SK-N-MC (cell line): Measurements from ENCODE around the gene TPD52L2.

Experiments used
- DNase-seq: peaks from one replicate; pipeline ENCODE4 v3.0.0-alpha.2; 2011; ENCODE audit warnings: low read depth, low spot score
- H3K27ac ChIP-seq: fragments of 200-600 bp; sonication (generic); 2 replicates; pipeline ENCODE4 v1.5.1; 2016; ENCODE audit warnings: mixed run types
- H3K36me3 ChIP-seq: fragments of 200-600 bp; sonication (generic); 2 replicates; pipeline ENCODE4 v1.6.1; 2017; ENCODE audit warnings: antibody characterized with exemption, low read length, mixed read lengths; ENCODE audit not compliant: insufficient read depth
- H3K4me3 ChIP-seq: fragments of 200-600 bp; sonication (generic); 2 replicates; pipeline ENCODE4 v1.5.1; 2016
- H3K9ac ChIP-seq: fragments of 200-600 bp; sonication (generic); 2 replicates; pipeline ENCODE4 v1.8.0; 2017; ENCODE audit warnings: mixed run types, mixed read lengths; ENCODE audit not compliant: insufficient read length
- H3K9me3 ChIP-seq: fragments of 200-600 bp; sonication (generic); 2 replicates; pipeline ENCODE4 v1.6.1; 2017; ENCODE audit warnings: low read depth, mild to moderate bottlenecking, antibody characterized with exemption, low read length, moderate library complexity, mixed read lengths
- EZH2 ChIP-seq: fragments of 200-600 bp; sonication (generic); IDR thresholded peaks from one replicate; pipeline ENCODE4 v1.6.1; 2017; ENCODE audit warnings: antibody characterized with exemption
- FOXP2 ChIP-seq: optimal IDR thresholded peaks from 2 replicates; pipeline ENCODE3; 2011; ENCODE audit warnings: mild to moderate bottlenecking, moderate library complexity; ENCODE audit not compliant: insufficient read depth; ENCODE audit errors: extremely low read length, control extremely low read depth
- POLR2AphosphoS5 ChIP-seq: IDR thresholded peaks from 2 replicates; pipeline ENCODE4 v1.6.1; 2012; ENCODE audit warnings: mild to moderate bottlenecking, low read depth, low read length, borderline replicate concordance

The TPD52L2 gene

GRCh38 chr20:63831993-63832686 is 32.9 kb upstream of the TPD52L2 start:
- Histone ChIP-seq H3K36me3 (no peaks in the 10 kb centered on the region), H3K4me3 (peak overlapping the region; percentile 63), H3K27ac (no peak overlapping the region), H3K9ac (no peak overlapping the region), H3K9me3 (no peaks in the 10 kb centered on the region)
- TF ChIP-seq POLR2AphosphoS5 (no peak), FOXP2 (no peak), EZH2 (no peak)
- DNase-seq, result no peak

GRCh38 chr20:63833776-63834490 is 31.1 kb upstream of the TPD52L2 start:
- Histone ChIP-seq H3K4me3 (no peak overlapping the region), H3K36me3 (no peaks in the 10 kb centered on the region), H3K9me3 (no peaks in the 10 kb centered on the region), H3K9ac (no peak overlapping the region), H3K27ac (no peak overlapping the region)
- no peak for DNase-seq
- TF ChIP-seq FOXP2 (no peak), EZH2 (no peak), POLR2AphosphoS5 (no peak)

- Histone ChIP-seq H3K27ac (no peak overlapping the region), H3K4me3 (no peak overlapping the region), H3K9ac (no peak overlapping the region), H3K36me3 (no peaks in the 10 kb centered on the region), H3K9me3 (no peaks in the 10 kb centered on the region)
- no peak for TF ChIP-seq EZH2
- no peak for DNase-seq
Observed at GRCh38 chr20:63834491-63834880, 30.6 kb upstream of the TPD52L2 start.

- H3K36me3 ChIP-seq, result no peaks in the 10 kb centered on the region
- H3K27ac ChIP-seq, result no peak overlapping the region
- H3K9ac ChIP-seq, result no peak overlapping the region
- TF ChIP-seq EZH2 (no peak), POLR2AphosphoS5 (no peak), FOXP2 (no peak)
- DNase-seq, result no peak
- H3K4me3 ChIP-seq, result no peak overlapping the region
- no peaks in the 10 kb centered on the region for H3K9me3 ChIP-seq
Observed at GRCh38 chr20:63835021-63835858, 29.8 kb upstream of the TPD52L2 start.

- Histone ChIP-seq H3K27ac (no peak overlapping the region), H3K9me3 (no peaks in the 10 kb centered on the region), H3K9ac (no peak overlapping the region), H3K36me3 (no peaks in the 10 kb centered on the region), H3K4me3 (no peak overlapping the region)
- TF ChIP-seq EZH2 (no peak), FOXP2 (no peak), POLR2AphosphoS5 (no peak)
- no peak for DNase-seq
Observed at GRCh38 chr20:63836458-63837344, 28.4 kb upstream of the TPD52L2 start.

GRCh38 chr20:63837479-63837878 is 27.6 kb upstream of the TPD52L2 start:
- no peak overlapping the region for H3K9ac ChIP-seq
- TF ChIP-seq POLR2AphosphoS5 (no peak), EZH2 (no peak)
- H3K4me3 ChIP-seq, result no peak overlapping the region
- no peaks in the 10 kb centered on the region for H3K36me3 ChIP-seq
- no peaks in the 10 kb centered on the region for H3K9me3 ChIP-seq
- DNase-seq, result no peak
- no peak overlapping the region for H3K27ac ChIP-seq

GRCh38 chr20:63839620-63840019 is 25.4 kb upstream of the TPD52L2 start:
- TF ChIP-seq EZH2 (no peak), POLR2AphosphoS5 (no peak), FOXP2 (no peak)
- Histone ChIP-seq H3K27ac (no peak overlapping the region), H3K9ac (no peak overlapping the region), H3K9me3 (no peaks in the 10 kb centered on the region), H3K4me3 (no peak overlapping the region), H3K36me3 (no peaks in the 10 kb centered on the region)
- DNase-seq, result no peak
